ENCODE measurements around the gene MYT1.

GRCh38 chr20:64279826-64280459, 115.7 kb downstream of the MYT1 start:
- TF ChIP-seq EP300 (IDR thresholded peaks at IDR 0.05; ENCODE audit: borderline replicate concordance) (no peak), FOXM1 (IDR thresholded peaks at IDR 0.05; ENCODE audit: borderline replicate concordance, low read depth) (no peak), EGR1 (IDR thresholded peaks at IDR 0.05) (no peak), CEBPB (IDR thresholded peaks at IDR 0.05) (no peak), TAF1 (IDR thresholded peaks at IDR 0.05; ENCODE audit: low read depth) (no peak), MAX (IDR thresholded peaks at IDR 0.05) (no peak), YY1 (IDR thresholded peaks at IDR 0.05; ENCODE audit: low read depth) (no peak), USF1 (IDR thresholded peaks at IDR 0.05) (no peak), NFIC (IDR thresholded peaks at IDR 0.05) (no peak), REST (IDR thresholded peaks at IDR 0.05; ENCODE audit: low read depth) (no peak), RAD21 (IDR thresholded peaks at IDR 0.05; ENCODE audit: low read depth) (no peak)

Measured in Ishikawa (cell line).